ENCODE data around the gene KLRC2. TPM values are rescaled to one million over a fixed set of nuclear protein-coding genes. Genes with fewer than 3 reads are reported as not detected.

KLRC2 gene
- total RNA-seq, 2 donors from 2014 or later: not detected

GRCh38 chr12:10455766-10456165 is 20.0 kb upstream of the KLRC2 start:
- Histone ChIP-seq H3K27ac (ENCODE audit: low read depth, low read length) (no peak overlapping the region), H3K27me3 (ENCODE audit: control insufficient read depth, insufficient read depth, low read length, poor library complexity, severe bottlenecking) (no peaks in the 10 kb centered on the region), H3K4me3 (ENCODE audit: low read length) (no peak overlapping the region), H3K4me1 (ENCODE audit: control insufficient read depth, insufficient read depth, low read length) (no peaks in the 10 kb centered on the region), H3K9ac (ENCODE audit: extremely low read depth, low read length, poor library complexity, severe bottlenecking) (no peak overlapping the region), H3K36me3 (ENCODE audit: control insufficient read depth, insufficient read depth, low read length) (no peaks in the 10 kb centered on the region), H3K9me3 (ENCODE audit: control insufficient read depth, low read length) (peaks cover 13% of the 10 kb centered on the region)
- no peak for DNase-seq
- Mint-ChIP-seq H3K4me3 (no peak overlapping the region), H3K27me3 (ENCODE audit: insufficient read depth) (no peaks in the 10 kb centered on the region), H3K27ac (no peak overlapping the region), H3K4me1 (peaks cover 3% of the 10 kb centered on the region), H3K9me3 (peaks cover 35% of the 10 kb centered on the region), H3K36me3 (ENCODE audit: low read depth) (no peaks in the 10 kb centered on the region)
- 100% methylated on average over 1 of the region's 1 CpG; no CpG with 5 or more reads in 1 of the 2 experiments for WGBS, 2 experiments (ENCODE audit: insufficient coverage in 1 of 2, insufficient read length in 1 of 2)
- TF ChIP-seq CTCF (conservative IDR thresholded peaks at IDR 0.05): no peak

- H3K27me3 ChIP-seq (ENCODE audit: control insufficient read depth, insufficient read depth, low read length, poor library complexity, severe bottlenecking): no peaks in the 10 kb centered on the region
- 98 to 100% methylated on average over 1 of the region's 1 CpG for WGBS, 2 experiments (ENCODE audit: insufficient coverage in 1 of 2, insufficient read length in 1 of 2)
- Mint-ChIP-seq H3K36me3 (ENCODE audit: low read depth) (no peaks in the 10 kb centered on the region), H3K4me3 (no peak overlapping the region), H3K4me1 (peaks cover 9% of the 10 kb centered on the region), H3K27me3 (ENCODE audit: insufficient read depth) (no peaks in the 10 kb centered on the region), H3K9me3 (peaks cover 31% of the 10 kb centered on the region), H3K27ac (no peak overlapping the region)
- H3K9me3 ChIP-seq (ENCODE audit: control insufficient read depth, low read length): peaks cover 13% of the 10 kb centered on the region
- H3K27ac ChIP-seq (ENCODE audit: low read depth, low read length): no peak overlapping the region
- DNase-seq: no peak
- TF ChIP-seq CTCF (conservative IDR thresholded peaks at IDR 0.05): no peak
- no peak overlapping the region for H3K4me3 ChIP-seq (ENCODE audit: low read length)
- H3K4me1 ChIP-seq (ENCODE audit: control insufficient read depth, insufficient read depth, low read length): no peaks in the 10 kb centered on the region
- no peaks in the 10 kb centered on the region for H3K36me3 ChIP-seq (ENCODE audit: control insufficient read depth, insufficient read depth, low read length)
- H3K9ac ChIP-seq (ENCODE audit: extremely low read depth, low read length, poor library complexity, severe bottlenecking): no peak overlapping the region
Observed at GRCh38 chr12:10454531-10454930, 18.7 kb upstream of the KLRC2 start.

- no peak for DNase-seq
- no peak within 1 kb of the TSS for H3K27ac ChIP-seq (ENCODE audit: low read depth, low read length)
- TF ChIP-seq CTCF (conservative IDR thresholded peaks at IDR 0.05): no peak
- Mint-ChIP-seq H3K27me3 (ENCODE audit: insufficient read depth) (no peaks in the 10 kb centered on the region), H3K9me3 (peaks cover 23% of the 10 kb centered on the region), H3K4me3 (no peak within 1 kb of the TSS), H3K36me3 (ENCODE audit: low read depth) (no peaks in the 10 kb centered on the region), H3K27ac (no peak within 1 kb of the TSS), H3K4me1 (peaks cover 9% of the 10 kb centered on the region)
- peaks cover 13% of the 10 kb centered on the region for H3K9me3 ChIP-seq (ENCODE audit: control insufficient read depth, low read length)
- no peaks in the 10 kb centered on the region for H3K4me1 ChIP-seq (ENCODE audit: control insufficient read depth, insufficient read depth, low read length)
- no peak within 1 kb of the TSS for H3K4me3 ChIP-seq (ENCODE audit: low read length)
- H3K36me3 ChIP-seq (ENCODE audit: control insufficient read depth, insufficient read depth, low read length): no peaks in the 10 kb centered on the region
- WGBS, 2 experiments (ENCODE audit: insufficient coverage in 1 of 2, insufficient read length in 1 of 2): 90 to 95% methylated on average over 1 to 2 of the region's 2 CpGs
- H3K27me3 ChIP-seq (ENCODE audit: control insufficient read depth, insufficient read depth, low read length, poor library complexity, severe bottlenecking): no peaks in the 10 kb centered on the region
- no peak within 1 kb of the TSS for H3K9ac ChIP-seq (ENCODE audit: extremely low read depth, low read length, poor library complexity, severe bottlenecking)
Observed at GRCh38 chr12:10453156-10453555, 17.3 kb upstream of the KLRC2 start, which contains the start of gene KLRC1. KLRC1 (minus strand) TSS chr12:10453377; CDS start chr12:10451156, 2,221 bp downstream.

Measured in endodermal cell (in vitro differentiated cells).